SU-DHL-6 (cell line): ENCODE results near the gene PRSS50.

Experiments used
- H2AFZ ChIP-seq: fragments of 200-600 bp; sonication (generic); 2 replicates; pipeline ENCODE4 v1.6.1; 2014; ENCODE audit warnings: low read depth, mild to moderate bottlenecking, moderate library complexity, mixed read lengths, antibody characterized with exemption, low read length; ENCODE audit not compliant: severe bottlenecking
- H3F3A ChIP-seq: fragments of 200-600 bp; shearing (Covaris generic); 2 replicates; pipeline ENCODE4 v1.6.0; 2016; ENCODE audit warnings: antibody characterized with exemption, mild to moderate bottlenecking; ENCODE audit not compliant: insufficient read depth
- H3K27ac ChIP-seq: fragments of 200-600 bp; sonication (generic); 2 replicates; pipeline ENCODE4 v1.5.1; 2016; ENCODE audit warnings: low read depth, mild to moderate bottlenecking, low read length, moderate library complexity, mixed read lengths
- H3K27me3 ChIP-seq: fragments of 200-600 bp; sonication (generic), shearing (Covaris generic); 2 replicates; pipeline ENCODE4 v1.6.0; 2014; ENCODE audit warnings: mild to moderate bottlenecking, low read length
- H3K36me3 ChIP-seq: fragments of 200-600 bp; sonication (generic); 2 replicates; pipeline ENCODE4 v1.6.1; 2014; ENCODE audit warnings: mild to moderate bottlenecking, low read length, mixed read lengths
- H3K4me2 ChIP-seq: fragments of 300-600, 200-600 bp; shearing (Covaris generic), sonication (generic); 2 replicates; pipeline ENCODE4 v1.6.0; 2014; ENCODE audit warnings: low read length, low read depth, mild to moderate bottlenecking; ENCODE audit not compliant: poor library complexity, severe bottlenecking
- H3K4me3 ChIP-seq: fragments of 200-600 bp; sonication (generic); 2 replicates; pipeline ENCODE4 v1.5.1; 2014; ENCODE audit warnings: antibody characterized with exemption, low read length, mild to moderate bottlenecking, mixed read lengths; ENCODE audit not compliant: insufficient read depth, poor library complexity, severe bottlenecking
- H3K79me2 ChIP-seq: fragments of 200-600 bp; sonication (generic); 2 replicates; pipeline ENCODE4 v1.6.1; 2014; ENCODE audit warnings: mild to moderate bottlenecking, low read length, moderate library complexity; ENCODE audit not compliant: insufficient read depth
- H3K9ac ChIP-seq: fragments of 200-600 bp; sonication (generic); 2 replicates; pipeline ENCODE4 v1.7.0; 2014; ENCODE audit warnings: mild to moderate bottlenecking, low read length
- H3K9me2 ChIP-seq: fragments of 200-600 bp; sonication (generic); replicated peaks from 2 replicates; pipeline ENCODE4 v1.6.1; 2014; ENCODE audit warnings: low read length; ENCODE audit not compliant: insufficient read depth
- H3K9me3 ChIP-seq: fragments of 200-600 bp; sonication (generic); 2 replicates; pipeline ENCODE4 v1.6.1; 2014; ENCODE audit warnings: low read length, mixed read lengths; ENCODE audit not compliant: insufficient read depth
- H4K20me1 ChIP-seq: fragments of 200-600 bp; sonication (generic); 2 replicates; pipeline ENCODE4 v1.6.1; 2014; ENCODE audit warnings: low read depth, mild to moderate bottlenecking, antibody characterized with exemption, low read length, moderate library complexity, mixed read lengths
- EZH2phosphoT487 ChIP-seq: fragments of 200-600 bp; sonication (generic), shearing (Covaris generic); conservative IDR thresholded peaks from 2 replicates; pipeline ENCODE4 v1.6.1; 2018; ENCODE audit warnings: mild to moderate bottlenecking, antibody characterized with exemption, low read length, moderate library complexity, mixed read lengths
- TF ChIP-seq, protein P1 (sequence below): fragments of 200-600 bp; sonication (generic); IDR thresholded peaks from one replicate; pipeline ENCODE4 v1.5.1; 2017; ENCODE audit warnings: antibody characterized with exemption, mild to moderate bottlenecking, low read length, moderate library complexity; ENCODE audit not compliant: insufficient read depth, poor library complexity, severe bottlenecking

PRSS50 gene

DNA sequence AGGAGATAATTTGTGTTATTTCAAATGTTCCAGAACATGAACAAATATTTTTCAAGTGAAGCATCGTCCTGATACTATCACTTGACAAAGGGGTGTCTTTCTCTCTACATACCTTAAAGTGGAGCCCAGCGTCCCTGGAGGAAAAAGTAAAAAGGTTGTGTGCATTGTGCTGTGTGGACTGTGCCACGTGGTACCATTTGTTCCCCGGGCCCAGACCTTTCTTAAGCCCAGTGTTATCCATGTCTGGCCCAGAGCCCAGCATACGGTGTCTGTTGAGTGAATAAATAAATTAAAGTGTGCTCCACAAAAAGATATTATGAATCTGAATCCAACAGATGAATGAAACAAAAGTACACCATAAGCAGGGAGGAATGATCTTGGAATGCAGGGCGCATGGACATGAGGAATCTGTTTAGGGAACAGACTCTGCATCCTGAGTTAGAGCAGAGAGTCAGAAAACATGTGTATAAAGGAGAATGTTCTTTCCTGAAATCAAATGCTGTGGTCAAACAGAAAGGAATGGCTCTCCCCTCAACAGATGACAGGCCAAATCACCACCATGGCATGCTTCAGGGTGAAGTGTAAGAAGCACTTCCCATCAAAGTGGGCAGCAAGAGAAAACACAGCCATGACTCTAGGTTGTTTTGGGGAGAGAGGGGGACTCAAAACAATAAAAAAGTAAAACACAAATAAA, 8.1 kb upstream of the PRSS50 start:
- Histone ChIP-seq H3K9me3 (no peaks in the 10 kb centered on the region), H3K27ac (no peak overlapping the region), H3K36me3 (no peaks in the 10 kb centered on the region), H3K9me2 (no peaks in the 10 kb centered on the region), H3K27me3 (no peaks in the 10 kb centered on the region), H3K4me3 (no peak overlapping the region), H3F3A (no peaks in the 10 kb centered on the region), H3K9ac (no peak overlapping the region), H2AFZ (no peak overlapping the region), H4K20me1 (no peaks in the 10 kb centered on the region), H3K79me2 (no peaks in the 10 kb centered on the region), H3K4me2 (no peak overlapping the region)
- TF ChIP-seq, protein P1, sequence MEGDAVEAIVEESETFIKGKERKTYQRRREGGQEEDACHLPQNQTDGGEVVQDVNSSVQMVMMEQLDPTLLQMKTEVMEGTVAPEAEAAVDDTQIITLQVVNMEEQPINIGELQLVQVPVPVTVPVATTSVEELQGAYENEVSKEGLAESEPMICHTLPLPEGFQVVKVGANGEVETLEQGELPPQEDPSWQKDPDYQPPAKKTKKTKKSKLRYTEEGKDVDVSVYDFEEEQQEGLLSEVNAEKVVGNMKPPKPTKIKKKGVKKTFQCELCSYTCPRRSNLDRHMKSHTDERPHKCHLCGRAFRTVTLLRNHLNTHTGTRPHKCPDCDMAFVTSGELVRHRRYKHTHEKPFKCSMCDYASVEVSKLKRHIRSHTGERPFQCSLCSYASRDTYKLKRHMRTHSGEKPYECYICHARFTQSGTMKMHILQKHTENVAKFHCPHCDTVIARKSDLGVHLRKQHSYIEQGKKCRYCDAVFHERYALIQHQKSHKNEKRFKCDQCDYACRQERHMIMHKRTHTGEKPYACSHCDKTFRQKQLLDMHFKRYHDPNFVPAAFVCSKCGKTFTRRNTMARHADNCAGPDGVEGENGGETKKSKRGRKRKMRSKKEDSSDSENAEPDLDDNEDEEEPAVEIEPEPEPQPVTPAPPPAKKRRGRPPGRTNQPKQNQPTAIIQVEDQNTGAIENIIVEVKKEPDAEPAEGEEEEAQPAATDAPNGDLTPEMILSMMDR: no peak
- no peak for TF ChIP-seq EZH2phosphoT487

DNA sequence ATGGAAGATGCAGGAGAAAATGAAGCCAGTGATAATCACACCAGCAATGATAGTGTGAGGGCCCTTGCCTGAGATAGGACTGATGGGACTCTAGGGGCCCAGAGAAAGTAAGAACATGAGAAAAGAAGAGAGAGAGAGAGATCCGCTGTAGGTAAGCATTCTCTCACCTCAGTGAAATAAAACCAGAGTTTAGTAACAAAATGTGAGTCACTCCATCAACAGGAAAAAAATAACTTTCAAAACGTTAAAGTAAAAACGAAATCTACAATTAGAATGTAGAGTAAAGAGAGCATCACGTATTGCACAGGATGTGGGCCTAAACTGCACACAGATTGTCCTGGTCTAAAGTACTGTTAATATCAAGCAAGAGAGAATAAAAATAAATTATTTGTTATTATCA, 6.8 kb upstream of the PRSS50 start:
- H3K9ac ChIP-seq: no peak overlapping the region
- H3K27ac ChIP-seq: no peak overlapping the region
- no peaks in the 10 kb centered on the region for H4K20me1 ChIP-seq
- no peak overlapping the region for H3K4me2 ChIP-seq
- H3K79me2 ChIP-seq: no peaks in the 10 kb centered on the region
- H3K27me3 ChIP-seq: peaks cover 3% of the 10 kb centered on the region; the same call in 1 of the 2 replicates
- no peak overlapping the region for H3K4me3 ChIP-seq
- no peaks in the 10 kb centered on the region for H3K36me3 ChIP-seq
- no peaks in the 10 kb centered on the region for H3F3A ChIP-seq
- H2AFZ ChIP-seq: no peak overlapping the region
- H3K9me2 ChIP-seq: no peaks in the 10 kb centered on the region
- TF ChIP-seq, protein P1: no peak
- TF ChIP-seq EZH2phosphoT487: no peak
- no peaks in the 10 kb centered on the region for H3K9me3 ChIP-seq

DNA sequence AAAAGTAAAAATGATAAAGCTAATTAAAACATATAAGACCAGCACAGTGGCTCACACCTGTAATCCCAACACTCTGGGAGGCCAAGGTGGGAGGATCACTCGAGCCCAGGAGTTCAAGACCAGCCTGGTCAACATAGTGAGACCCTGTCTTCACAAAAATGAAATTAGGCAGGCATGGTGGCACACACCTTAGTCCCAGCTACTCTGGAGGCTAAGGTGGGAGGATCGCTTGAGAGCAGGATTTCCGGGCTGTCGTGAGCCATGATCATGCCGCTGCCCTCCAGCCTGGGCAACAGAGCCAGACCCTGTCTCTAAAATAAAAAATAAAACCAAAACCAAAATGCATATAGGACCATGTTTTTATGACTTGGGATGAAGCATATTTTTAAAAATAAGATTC, 4.8 kb upstream of the PRSS50 start:
- Histone ChIP-seq H3K4me2 (no peak overlapping the region), H3K9ac (no peak overlapping the region), H3F3A (no peaks in the 10 kb centered on the region), H3K79me2 (no peaks in the 10 kb centered on the region), H3K27me3 (peaks cover 3% of the 10 kb centered on the region; the same call in 1 of the 2 replicates), H3K9me3 (no peaks in the 10 kb centered on the region), H4K20me1 (no peaks in the 10 kb centered on the region), H3K36me3 (no peaks in the 10 kb centered on the region), H3K4me3 (no peak overlapping the region), H3K27ac (no peak overlapping the region), H3K9me2 (no peaks in the 10 kb centered on the region), H2AFZ (no peak overlapping the region)
- TF ChIP-seq EZH2phosphoT487: no peak
- TF ChIP-seq, protein P1: no peak
